DOHH2 (cell line): ENCODE data around the gene BRIX1.

Experiments used
- CTCF ChIP-seq: fragments of 200-600 bp; sonication (generic); IDR thresholded peaks from one replicate; pipeline ENCODE4 v1.5.1; 2014; ENCODE audit warnings: antibody characterized with exemption, mild to moderate bottlenecking, low read depth, low read length; ENCODE audit not compliant: poor library complexity, severe bottlenecking
- EZH2phosphoT487 ChIP-seq: fragments of 200-600 bp; sonication (generic); IDR thresholded peaks from 2 replicates; pipeline ENCODE4 v1.6.1; 2017; ENCODE audit warnings: borderline replicate concordance, mild to moderate bottlenecking, antibody characterized with exemption, low read length, moderate library complexity, mixed read lengths

- no peak for TF ChIP-seq CTCF
- TF ChIP-seq EZH2phosphoT487 = no peak
Observed at GRCh38 chr5:34968258-34968657, 52.7 kb downstream of the BRIX1 start.
